IMR-90 (cell line): ENCODE results near the gene PDCL2. TPM values are rescaled to one million over a fixed set of nuclear protein-coding genes. Genes with fewer than 3 reads are reported as not detected.

Experiments used
- ATAC-seq: fragments of 200-7000 bp; cut with Tn5 transposase; 2 replicates; pipeline ENCODE4 v1.9.1; 2020; ENCODE audit warnings: low read depth, mild to moderate bottlenecking, moderate library complexity
- BruUV-seq: library from RNA; stranded (reverse); fragments of 400-500 nt; replicated peaks from 2 replicates; lab custom pipeline; 2021; lab: Mats Ljungman, UMichigan
- CTCF ChIA-PET: fragments of 300-600 bp; formaldehyde crosslinking; extraction: SDS; loops from one replicate; lab custom pipeline; 2021; ENCODE audit warnings: antibody characterized with exemption; lab: Yijun Ruan, JAX
- POLR2A ChIA-PET: fragments of 300-600 bp; sonication (Branson Sonifier 250); formaldehyde crosslinking; loops from one replicate; lab custom pipeline; 2022; ENCODE audit warnings: antibody characterized with exemption; ENCODE audit not compliant: unreplicated experiment; lab: Charles Lee
- DNase-seq: peaks from one replicate; pipeline ENCODE4 v3.0.0; 2013
- H2AFZ ChIP-seq: replicated peaks from 2 replicates; pipeline ENCODE3; 2013; ENCODE audit warnings: low read length, mild to moderate bottlenecking; ENCODE audit not compliant: poor library complexity
- H2AK5ac ChIP-seq: 2 replicates; pipeline ENCODE4 v1.6.1; 2013; ENCODE audit warnings: low read depth, low read length, inconsistent platforms
- H2AK9ac ChIP-seq: replicated peaks from 2 replicates; pipeline ENCODE3; 2013; ENCODE audit warnings: mild to moderate bottlenecking, low read depth, low read length, moderate library complexity; ENCODE audit not compliant: poor library complexity
- H2BK120ac ChIP-seq: 2 replicates; pipeline ENCODE4 v1.6.1; 2013; ENCODE audit warnings: low read depth, low read length, inconsistent platforms
- H2BK15ac ChIP-seq: 3 replicates; pipeline ENCODE4 v1.6.1; 2013; ENCODE audit warnings: low read depth, low read length, inconsistent platforms
- H2BK20ac ChIP-seq: 2 replicates; pipeline ENCODE4 v1.6.1; 2013; ENCODE audit warnings: low read depth, mild to moderate bottlenecking, inconsistent platforms, low read length, moderate library complexity
- H2BK5ac ChIP-seq: 2 replicates; pipeline ENCODE4 v1.6.1; 2013; ENCODE audit warnings: mild to moderate bottlenecking, low read depth, low read length, inconsistent platforms; ENCODE audit not compliant: poor library complexity, severe bottlenecking
- H3K14ac ChIP-seq: replicated peaks from 2 replicates; pipeline ENCODE4 v1.6.1; 2013; ENCODE audit warnings: low read depth, low read length, inconsistent platforms
- H3K18ac ChIP-seq: 2 replicates; pipeline ENCODE4 v1.6.1; 2013; ENCODE audit warnings: low read depth, low read length, control low read depth
- H3K23ac ChIP-seq: 2 replicates; pipeline ENCODE4 v1.6.1; 2013; ENCODE audit warnings: low read depth, low read length, inconsistent platforms
- H3K27ac ChIP-seq: 2 replicates; pipeline ENCODE4 v1.5.1; 2013; ENCODE audit warnings: mild to moderate bottlenecking, control low read depth, low read length; ENCODE audit not compliant: insufficient read depth
- H3K27me3 ChIP-seq: 2 replicates; pipeline ENCODE4 v1.6.1; 2013; ENCODE audit warnings: low read length; ENCODE audit not compliant: control insufficient read depth, insufficient read depth
- H3K36me3 ChIP-seq: 2 replicates; pipeline ENCODE4 v1.6.1; 2013; ENCODE audit warnings: low read length, mixed read lengths; ENCODE audit not compliant: control insufficient read depth, insufficient read depth
- H3K4ac ChIP-seq: 2 replicates; pipeline ENCODE4 v1.6.1; 2013; ENCODE audit warnings: low read depth, low read length, inconsistent platforms
- H3K4me1 ChIP-seq: 2 replicates; pipeline ENCODE4 v1.6.1; 2013; ENCODE audit warnings: low read length, mixed read lengths; ENCODE audit not compliant: control insufficient read depth, insufficient read depth
- H3K4me2 ChIP-seq: 2 replicates; pipeline ENCODE4 v1.6.1; 2013; ENCODE audit warnings: low read depth, mild to moderate bottlenecking, control low read depth, low read length, moderate library complexity
- H3K4me3 ChIP-seq: 2 replicates; pipeline ENCODE4 v1.5.1; 2013; ENCODE audit warnings: low read depth, mild to moderate bottlenecking, control low read depth, low read length, moderate library complexity; ENCODE audit not compliant: insufficient read depth
- H3K56ac ChIP-seq: 2 replicates; pipeline ENCODE4 v1.6.1; 2013; ENCODE audit warnings: low read length, inconsistent platforms; ENCODE audit not compliant: insufficient read depth; ENCODE audit errors: extremely low read depth
- H3K79me1 ChIP-seq, 2 experiments: 2 replicates each; pipeline ENCODE4 v1.6.1; 2013; ENCODE audit warnings: low read length in 2 of 2, inconsistent platforms in 1 of 2, low read depth in 1 of 2
- H3K9ac ChIP-seq: 2 replicates; pipeline ENCODE4 v1.6.1; 2013; ENCODE audit warnings: low read depth, low read length, control low read depth
- H3K9me1 ChIP-seq: 2 replicates; pipeline ENCODE4 v1.6.1; 2013; ENCODE audit warnings: low read length, inconsistent platforms; ENCODE audit not compliant: insufficient read depth
- H3K9me3 ChIP-seq: 2 replicates; pipeline ENCODE4 v1.6.1; 2013; ENCODE audit warnings: low read length; ENCODE audit not compliant: control insufficient read depth, insufficient read depth
- H4K20me1 ChIP-seq: 2 replicates; pipeline ENCODE4 v1.6.1; 2013; ENCODE audit warnings: low read length, inconsistent platforms; ENCODE audit not compliant: insufficient read depth
- H4K5ac ChIP-seq: 2 replicates; pipeline ENCODE4 v1.6.1; 2013; ENCODE audit warnings: mild to moderate bottlenecking, low read depth, low read length, control low read depth
- H4K8ac ChIP-seq, 2 experiments: 2 replicates each; pipeline ENCODE4 v1.6.1; 2013; ENCODE audit warnings: low read depth in 2 of 2, low read length in 2 of 2, control low read depth in 1 of 2, inconsistent platforms in 1 of 2
- H4K91ac ChIP-seq: 2 replicates; pipeline ENCODE4 v1.6.1; 2013; ENCODE audit warnings: low read depth, low read length, inconsistent platforms; ENCODE audit not compliant: insufficient read depth
- BHLHE40 ChIP-seq: fragments of 150-350 bp; IDR thresholded peaks from 2 replicates; pipeline ENCODE4 v1.6.1; 2016; ENCODE audit warnings: mild to moderate bottlenecking, low read depth, low read length
- CEBPB ChIP-seq: IDR thresholded peaks from 2 replicates; pipeline ENCODE4 v1.6.1; 2012; ENCODE audit warnings: low read depth, low read length, improper control_type of control experiment
- CHD1 ChIP-seq: IDR thresholded peaks from 2 replicates; pipeline ENCODE4 v1.6.1; 2012; ENCODE audit warnings: low read depth, low read length, improper control_type of control experiment
- FOS ChIP-seq: fragments of 150-350 bp; IDR thresholded peaks from 2 replicates; pipeline ENCODE4 v1.6.1; 2016; ENCODE audit warnings: low read depth, low read length
- MAFK ChIP-seq: IDR thresholded peaks from 2 replicates; pipeline ENCODE4 v1.6.1; 2012; ENCODE audit warnings: low read depth, low read length, improper control_type of control experiment
- MAZ ChIP-seq: IDR thresholded peaks from 2 replicates; pipeline ENCODE4 v1.6.1; 2012; ENCODE audit warnings: low read depth, mild to moderate bottlenecking, low read length, improper control_type of control experiment, moderate library complexity, borderline replicate concordance
- MXI1 ChIP-seq: IDR thresholded peaks from 2 replicates; pipeline ENCODE4 v1.6.1; 2012; ENCODE audit warnings: low read depth, mild to moderate bottlenecking, low read length, moderate library complexity, borderline replicate concordance
- NFE2L2 ChIP-seq: fragments of 150-350 bp; IDR thresholded peaks from 2 replicates; pipeline ENCODE4 v1.6.1; 2016; ENCODE audit warnings: low read depth, mild to moderate bottlenecking, low read length
- POLR2A ChIP-seq: IDR thresholded peaks from 2 replicates; pipeline ENCODE4 v1.6.1; 2012; ENCODE audit warnings: mild to moderate bottlenecking, low read depth, low read length
- RAD21 ChIP-seq: IDR thresholded peaks from 2 replicates; pipeline ENCODE4 v1.6.1; 2012; ENCODE audit warnings: low read length, improper control_type of control experiment
- RCOR1 ChIP-seq: IDR thresholded peaks from 2 replicates; pipeline ENCODE4 v1.6.1; 2012; ENCODE audit warnings: mild to moderate bottlenecking, low read length, improper control_type of control experiment; ENCODE audit not compliant: insufficient replicate concordance
- RFX5 ChIP-seq: IDR thresholded peaks from 2 replicates; pipeline ENCODE4 v1.8.0; 2012; ENCODE audit warnings: low read depth, mild to moderate bottlenecking, low read length, moderate library complexity
- SMC3 ChIP-seq: fragments of 150-350 bp; IDR thresholded peaks from 2 replicates; pipeline ENCODE4 v1.6.1; 2016; ENCODE audit warnings: low read depth, mild to moderate bottlenecking, antibody characterized with exemption, low read length, moderate library complexity
- dilution Hi-C: fragments of 300-500 bp; cut with HindIII; formaldehyde crosslinking; loops from one replicate; pipeline ENCODE4 v1.14.3; 2018; ENCODE audit warnings: low sequenced_read_pairs; ENCODE audit not compliant: unreplicated experiment
- in situ Hi-C: fragments of 300-500 bp; cut with MboI; formaldehyde crosslinking; loops from 3 replicates; pipeline ENCODE4 v1.14.3; 2019; ENCODE audit warnings: low sequenced_read_pairs, inconsistent platforms, mixed read lengths
- intact Hi-C: fragments of 100-400 bp; cut with micrococcal nuclease; formaldehyde crosslinking; loops from 2 replicates; pipeline ENCODE4 v1.10.0; 2022
- polyA plus RNA-seq, 3 experiments: library from polyadenylated mRNA; depleted of rRNA; stranded (reverse); fragments of >200 nt; gene quantifications; 2 replicates each; pipeline ENCODE4 v1.2.3, GENCODE V29; 2012; ENCODE audit warnings: low replicate concordance in 1 of 3
- total RNA-seq: library from RNA; depleted of rRNA; stranded (reverse); fragments of >200 nt; gene quantifications from 2 replicates; pipeline ENCODE4 v1.2.3, GENCODE V29; 2012
- TF ChIP-seq, protein P1 (sequence below): conservative IDR thresholded peaks from 2 replicates; pipeline ENCODE4 v1.5.1; 2012; ENCODE audit warnings: mild to moderate bottlenecking, low read depth, low read length, improper control_type of control experiment
- TF ChIP-seq, protein P2 (sequence below): fragments of 150-350 bp; IDR thresholded peaks from 2 replicates; pipeline ENCODE4 v1.6.1; 2016; ENCODE audit warnings: low read depth, mild to moderate bottlenecking, low read length, moderate library complexity, borderline replicate concordance
- TF ChIP-seq, protein P3 (sequence below): fragments of 150-350 bp; IDR thresholded peaks from 2 replicates; pipeline ENCODE4 v1.6.1; 2017; ENCODE audit warnings: mild to moderate bottlenecking, antibody characterized with exemption, low read length, low read depth

The PDCL2 gene
- total and polyA plus RNA-seq, 2 of the 4 experiments (the other 2 are of a cell fraction), result not detected

DNA sequence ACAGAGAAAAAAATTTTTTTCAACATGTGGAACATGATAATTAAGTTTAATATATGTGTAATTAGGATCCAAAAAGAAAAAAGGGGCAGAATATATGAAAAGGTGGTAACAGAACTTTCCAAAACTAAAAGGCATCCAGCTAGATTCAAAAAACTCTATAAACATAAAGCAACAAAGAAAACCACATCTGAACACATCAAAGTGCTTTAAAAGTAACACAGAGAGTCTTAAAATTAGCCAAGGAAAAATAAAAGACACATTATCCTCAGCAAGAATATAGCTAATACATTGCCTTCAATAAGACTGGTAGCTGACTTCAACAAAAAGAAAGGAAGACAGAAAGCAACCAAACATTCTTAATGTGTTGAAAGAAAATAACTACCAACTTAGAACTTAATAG lies 53.5 kb downstream of the PDCL2 start:
- no peak overlapping the region for H3K14ac ChIP-seq
- dilution Hi-C loops, result no loop called here
- no peak overlapping the region for H2BK120ac ChIP-seq
- H3K4me3 ChIP-seq, result no peak overlapping the region
- ChIA-PET CTCF (no interaction called here), POLR2A (no interaction called here)
- no peak overlapping the region for H2BK20ac ChIP-seq
- no peaks in the 10 kb centered on the region; the same call in 1 of the 2 replicates for H3K9me3 ChIP-seq
- no peak overlapping the region for H3K4me2 ChIP-seq
- TF ChIP-seq BHLHE40 (no peak), CEBPB (no peak), MAFK (no peak), POLR2A (no peak), FOS (no peak), MXI1 (no peak), CHD1 (no peak), RCOR1 (no peak), RFX5 (no peak), RAD21 (no peak), SMC3 (no peak), MAZ (no peak), NFE2L2 (no peak)
- TF ChIP-seq, protein P1, sequence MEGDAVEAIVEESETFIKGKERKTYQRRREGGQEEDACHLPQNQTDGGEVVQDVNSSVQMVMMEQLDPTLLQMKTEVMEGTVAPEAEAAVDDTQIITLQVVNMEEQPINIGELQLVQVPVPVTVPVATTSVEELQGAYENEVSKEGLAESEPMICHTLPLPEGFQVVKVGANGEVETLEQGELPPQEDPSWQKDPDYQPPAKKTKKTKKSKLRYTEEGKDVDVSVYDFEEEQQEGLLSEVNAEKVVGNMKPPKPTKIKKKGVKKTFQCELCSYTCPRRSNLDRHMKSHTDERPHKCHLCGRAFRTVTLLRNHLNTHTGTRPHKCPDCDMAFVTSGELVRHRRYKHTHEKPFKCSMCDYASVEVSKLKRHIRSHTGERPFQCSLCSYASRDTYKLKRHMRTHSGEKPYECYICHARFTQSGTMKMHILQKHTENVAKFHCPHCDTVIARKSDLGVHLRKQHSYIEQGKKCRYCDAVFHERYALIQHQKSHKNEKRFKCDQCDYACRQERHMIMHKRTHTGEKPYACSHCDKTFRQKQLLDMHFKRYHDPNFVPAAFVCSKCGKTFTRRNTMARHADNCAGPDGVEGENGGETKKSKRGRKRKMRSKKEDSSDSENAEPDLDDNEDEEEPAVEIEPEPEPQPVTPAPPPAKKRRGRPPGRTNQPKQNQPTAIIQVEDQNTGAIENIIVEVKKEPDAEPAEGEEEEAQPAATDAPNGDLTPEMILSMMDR, result no peak
- TF ChIP-seq, protein P2, sequence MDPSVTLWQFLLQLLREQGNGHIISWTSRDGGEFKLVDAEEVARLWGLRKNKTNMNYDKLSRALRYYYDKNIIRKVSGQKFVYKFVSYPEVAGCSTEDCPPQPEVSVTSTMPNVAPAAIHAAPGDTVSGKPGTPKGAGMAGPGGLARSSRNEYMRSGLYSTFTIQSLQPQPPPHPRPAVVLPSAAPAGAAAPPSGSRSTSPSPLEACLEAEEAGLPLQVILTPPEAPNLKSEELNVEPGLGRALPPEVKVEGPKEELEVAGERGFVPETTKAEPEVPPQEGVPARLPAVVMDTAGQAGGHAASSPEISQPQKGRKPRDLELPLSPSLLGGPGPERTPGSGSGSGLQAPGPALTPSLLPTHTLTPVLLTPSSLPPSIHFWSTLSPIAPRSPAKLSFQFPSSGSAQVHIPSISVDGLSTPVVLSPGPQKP, result no peak
- TF ChIP-seq, protein P3, sequence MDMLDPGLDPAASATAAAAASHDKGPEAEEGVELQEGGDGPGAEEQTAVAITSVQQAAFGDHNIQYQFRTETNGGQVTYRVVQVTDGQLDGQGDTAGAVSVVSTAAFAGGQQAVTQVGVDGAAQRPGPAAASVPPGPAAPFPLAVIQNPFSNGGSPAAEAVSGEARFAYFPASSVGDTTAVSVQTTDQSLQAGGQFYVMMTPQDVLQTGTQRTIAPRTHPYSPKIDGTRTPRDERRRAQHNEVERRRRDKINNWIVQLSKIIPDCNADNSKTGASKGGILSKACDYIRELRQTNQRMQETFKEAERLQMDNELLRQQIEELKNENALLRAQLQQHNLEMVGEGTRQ, result no peak
- H2AFZ ChIP-seq, result no peak overlapping the region
- ATAC-seq, result no peak
- H3K18ac ChIP-seq, result no peak overlapping the region
- peaks cover 10% of the 10 kb centered on the region for H3K9me1 ChIP-seq
- H4K20me1 ChIP-seq, result 0 out of 2 replicates have a peak, but pooled peaks cover 3% of the 10 kb centered on the region
- no peak for DNase-seq
- in situ Hi-C loops, result loop anchor here (25.0 kb wide), 1 partner anchor 1251 kb away; no protein-coding TSS in a partner anchor
- H3K9ac ChIP-seq, result no peak overlapping the region
- H3K79me1 ChIP-seq, result peaks cover 22 to 37% of the 10 kb centered on the region in 2 experiments
- H3K36me3 ChIP-seq, result 0 out of 2 replicates have a peak, but pooled peaks cover 1% of the 10 kb centered on the region
- BruUV-seq, result no TSS peak
- H4K5ac ChIP-seq, result no peak overlapping the region
- no peak overlapping the region for H3K56ac ChIP-seq
- H3K27me3 ChIP-seq, result no peaks in the 10 kb centered on the region
- H3K23ac ChIP-seq, result no peak overlapping the region
- intact Hi-C loops, result no loop called here
- H4K91ac ChIP-seq, result no peak overlapping the region
- no peak overlapping the region for H4K8ac ChIP-seq
- H3K4me1 ChIP-seq, result peaks cover 7% of the 10 kb centered on the region
- no peak overlapping the region for H2BK15ac ChIP-seq
- H2AK5ac ChIP-seq, result no peak overlapping the region
- H3K4ac ChIP-seq, result no peak overlapping the region
- no peak overlapping the region for H3K27ac ChIP-seq
- no peak overlapping the region for H2BK5ac ChIP-seq
- H2AK9ac ChIP-seq, result no peak overlapping the region
